CD14-positive monocyte (primary cell): Measurements from ENCODE around the gene BNC2. TPM values are rescaled to one million over a fixed set of nuclear protein-coding genes. Genes with fewer than 3 reads are reported as not detected.

ENCODE experiments used
- DNase-seq, 3 donors: peaks; one replicate each; pipeline ENCODE4 v3.0.0-alpha.2; 2011 to 2022
- H2AFZ ChIP-seq: 2 replicates; pipeline ENCODE4 v1.6.0; 2012; ENCODE audit warnings: mild to moderate bottlenecking, low read depth, low read length, inconsistent platforms; ENCODE audit not compliant: insufficient read depth, poor library complexity, severe bottlenecking
- H3K27ac ChIP-seq, 2 donors: 1 replicate in 1 of 2; 2 replicates in 1 of 2; pipeline ENCODE4 v1.5.1; 2012 to 2013; ENCODE audit warnings: low read length in 2 of 2, control low read depth in 1 of 2, inconsistent platforms in 1 of 2, low read depth in 1 of 2, mild to moderate bottlenecking in 1 of 2
- H3K27me3 ChIP-seq, 2 donors: one replicate each; pipeline versions ENCODE4 v1.6.0 to v1.6.1; 2011 to 2013; ENCODE audit warnings: low read length in 2 of 2; ENCODE audit not compliant: control insufficient read depth in 2 of 2, insufficient read depth in 2 of 2
- H3K36me3 ChIP-seq, 2 donors: replicated peaks in 1 of 2; 1 replicate in 1 of 2; 2 replicates in 1 of 2; pipeline versions ENCODE4 v1.5.1 to v1.6.1; 2012 to 2013; ENCODE audit warnings: low read length in 2 of 2, control low read depth in 1 of 2, inconsistent platforms in 1 of 2, mild to moderate bottlenecking in 1 of 2; ENCODE audit not compliant: insufficient read depth in 2 of 2, control insufficient read depth in 1 of 2
- H3K4me1 ChIP-seq, 2 donors: 1 replicate in 1 of 2; 2 replicates in 1 of 2; pipeline versions ENCODE4 v1.5.1 to v1.6.1; 2012 to 2013; ENCODE audit warnings: low read length in 2 of 2, control low read depth in 1 of 2, inconsistent platforms in 1 of 2, mild to moderate bottlenecking in 1 of 2, moderate library complexity in 1 of 2; ENCODE audit not compliant: insufficient read depth in 2 of 2, control insufficient read depth in 1 of 2
- H3K4me2 ChIP-seq: replicated peaks from 2 replicates; pipeline ENCODE3; 2012; ENCODE audit warnings: low read length, moderate library complexity, mild to moderate bottlenecking; ENCODE audit not compliant: poor library complexity, severe bottlenecking; ENCODE audit errors: extremely low read depth
- H3K4me3 ChIP-seq, 3 experiments: fragments of 200-600 bp in 1 of 3; sonication (generic) in 1 of 3; replicated peaks in 1 of 3; 1 replicate in 2 of 3; 2 replicates in 1 of 3; pipeline ENCODE4 v1.5.1; 2011 to 2013; ENCODE audit warnings: low read length in 3 of 3, mild to moderate bottlenecking in 3 of 3, control low read depth in 2 of 3, low read depth in 2 of 3, inconsistent platforms in 1 of 3, moderate library complexity in 1 of 3
- H3K79me2 ChIP-seq: 2 replicates; pipeline ENCODE4 v1.6.0; 2012; ENCODE audit warnings: mild to moderate bottlenecking, control low read depth, inconsistent platforms, low read length, moderate library complexity; ENCODE audit not compliant: insufficient read depth
- H3K9ac ChIP-seq: 2 replicates; pipeline ENCODE4 v1.6.0; 2017; ENCODE audit warnings: low read length, mild to moderate bottlenecking; ENCODE audit not compliant: insufficient read depth, poor library complexity, severe bottlenecking
- H3K9me3 ChIP-seq, 2 donors: replicated peaks in 1 of 2; 1 replicate in 1 of 2; 2 replicates in 1 of 2; pipeline versions ENCODE4 v1.5.1 to v1.6.1; 2012 to 2013; ENCODE audit warnings: low read length in 2 of 2, control low read depth in 1 of 2; ENCODE audit not compliant: control insufficient read depth in 1 of 2, insufficient read depth in 1 of 2
- H4K20me1 ChIP-seq: 2 replicates; pipeline ENCODE4 v1.6.0; 2012; ENCODE audit warnings: mild to moderate bottlenecking, low read length, control low read depth, moderate library complexity; ENCODE audit not compliant: insufficient read depth
- H3K27ac Mint-ChIP-seq, 7 donors: one replicate each; pipeline ENCODE4 v1.8.0; 2020; ENCODE audit warnings: mild to moderate bottlenecking in 7 of 7, mixed read lengths in 7 of 7, moderate library complexity in 6 of 7, inconsistent platforms in 2 of 7
- H3K27me3 Mint-ChIP-seq, 3 donors: one replicate each; pipeline ENCODE4 v1.8.0; 2021 to 2022; ENCODE audit warnings: low read depth in 3 of 3, mild to moderate bottlenecking in 3 of 3, mixed read lengths in 3 of 3, moderate library complexity in 3 of 3, inconsistent platforms in 1 of 3
- H3K36me3 Mint-ChIP-seq, 2 donors: one replicate each; pipeline ENCODE4 v1.8.0; 2020; ENCODE audit warnings: mixed read lengths in 2 of 2, inconsistent platforms in 1 of 2, mild to moderate bottlenecking in 1 of 2
- H3K4me1 Mint-ChIP-seq: one replicate; pipeline ENCODE4 v1.8.0; 2020; ENCODE audit warnings: mild to moderate bottlenecking, mixed read lengths
- H3K4me3 Mint-ChIP-seq, 2 donors: one replicate each; pipeline ENCODE4 v1.8.0; 2020; ENCODE audit warnings: mild to moderate bottlenecking in 2 of 2, mixed read lengths in 2 of 2, moderate library complexity in 1 of 2
- H3K9me3 Mint-ChIP-seq, 7 donors: one replicate each; pipeline ENCODE4 v1.8.0; 2020 to 2022; ENCODE audit warnings: mixed read lengths in 7 of 7, mild to moderate bottlenecking in 6 of 7, moderate library complexity in 6 of 7, inconsistent platforms in 2 of 7
- CTCF ChIP-seq: fragments of 200-600 bp; IDR thresholded peaks from one replicate; pipeline ENCODE4 v1.8.0; 2022; ENCODE audit warnings: antibody characterized with exemption, mild to moderate bottlenecking
- WGBS: methylation state at CpG from one replicate; pipeline ENCODE4 v1.1.5; 2013; ENCODE audit warnings: missing lambda C conversion rate; ENCODE audit not compliant: insufficient coverage; 5-methylcytosine and 5-hydroxymethylcytosine counted together
- intact Hi-C, 2 donors: fragments of 100-400 bp; cut with micrococcal nuclease; formaldehyde crosslinking; loops; one replicate each; pipeline versions ENCODE4 v1.15.0 to v1.15.1; 2023
- polyA plus RNA-seq, 3 donors: library from polyadenylated mRNA; depleted of rRNA in 1 of 3; unstranded in 2 of 3; stranded (reverse) in 1 of 3; fragments of 300-500 nt in 2 of 3; fragments of >200 nt in 1 of 3; fragmentation: Illumina TruSeq in 2 of 3; gene quantifications; 1 replicate in 2 of 3; 2 replicates in 1 of 3; pipeline ENCODE4 v1.2.3, GENCODE V29; 2012 to 2021

Gene BNC2
- polyA plus RNA-seq, 3 donors, result 0.01 TPM; not detected in 2

- Mint-ChIP-seq H3K4me3 (no peak overlapping the region), H3K27me3 (no peaks in the 10 kb centered on the region), H3K9me3 (peaks cover 0 to 6% (median 0%) of the 10 kb centered on the region in 7 donors), H3K27ac (no peak overlapping the region), H3K4me1 (no peaks in the 10 kb centered on the region), H3K36me3 (no peaks in the 10 kb centered on the region)
- H3K27ac ChIP-seq, result no peak overlapping the region
- H4K20me1 ChIP-seq, result no peaks in the 10 kb centered on the region
- no peak for TF ChIP-seq CTCF
- intact Hi-C loops, result no loop called here
- no peaks in the 10 kb centered on the region for H3K4me1 ChIP-seq
- 83% methylated on average over 1 of the region's 2 CpGs for WGBS
- no peaks in the 10 kb centered on the region for H3K79me2 ChIP-seq
- H3K9ac ChIP-seq, result no peak overlapping the region
- no peaks in the 10 kb centered on the region for H3K27me3 ChIP-seq
- no peak for DNase-seq
- no peak overlapping the region for H3K4me2 ChIP-seq
- H3K4me3 ChIP-seq, result no peak overlapping the region
- H3K36me3 ChIP-seq, result no peaks in the 10 kb centered on the region
- no peaks in the 10 kb centered on the region for H3K9me3 ChIP-seq
- no peak overlapping the region for H2AFZ ChIP-seq
Observed at GRCh38 chr9:16611983-16612382, 258.5 kb downstream of the BNC2 start.

- WGBS, result no CpG with 5 or more reads among the region's 4 CpGs
- Histone ChIP-seq H3K4me1 (no peaks in the 10 kb centered on the region), H3K9me3 (no peaks in the 10 kb centered on the region), H3K79me2 (no peaks in the 10 kb centered on the region), H3K27ac (no peak overlapping the region), H3K27me3 (no peaks in the 10 kb centered on the region), H3K9ac (no peak overlapping the region), H3K4me2 (no peak overlapping the region), H2AFZ (no peak overlapping the region), H4K20me1 (no peaks in the 10 kb centered on the region), H3K4me3 (no peak overlapping the region), H3K36me3 (no peaks in the 10 kb centered on the region)
- Mint-ChIP-seq H3K4me3 (no peak overlapping the region), H3K4me1 (no peaks in the 10 kb centered on the region), H3K27me3 (no peaks in the 10 kb centered on the region), H3K27ac (no peak overlapping the region), H3K9me3 (peaks cover 0 to 4% (median 0%) of the 10 kb centered on the region in 7 donors), H3K36me3 (no peaks in the 10 kb centered on the region)
- no peak for DNase-seq
- intact Hi-C loops, result no loop called here
- TF ChIP-seq CTCF, result no peak
Observed at GRCh38 chr9:16611001-16611400, 259.5 kb downstream of the BNC2 start.
